ENCODE measurements around the gene USP33.
"Not testable (repeated sequence)": the region's sequence is repeated elsewhere in the genome, so short reads cannot be mapped to it uniquely, and the experiment has no call there.

USP33 gene

GRCh38 chr1:77739235-77739634 is 20.4 kb downstream of the USP33 start:
- no peak for DNase-seq (ENCODE audit: low read depth)

- DNase-seq (ENCODE audit: low read depth), result peak; percentile 4
These were observed 27.6 kb downstream of the USP33 start for GRCh38 chr1:77732090-77732489.

GRCh38 chr1:77725706-77726105 is 33.9 kb downstream of the USP33 start:
- DNase-seq (ENCODE audit: low read depth), result no peak

- DNase-seq (ENCODE audit: low read depth), result no peak
These were observed 41.5 kb downstream of the USP33 start for GRCh38 chr1:77718181-77718580.

- DNase-seq (ENCODE audit: low read depth), result no peak
These were observed 43.6 kb downstream of the USP33 start for GRCh38 chr1:77716065-77716464.

GRCh38 chr1:77709727-77710126 is 49.9 kb downstream of the USP33 start:
- no peak for DNase-seq (ENCODE audit: low read depth)

GRCh38 chr1:77706321-77706720 is 53.3 kb downstream of the USP33 start:
- DNase-seq (ENCODE audit: low read depth), result no peak

GRCh38 chr1:77704736-77705135 is 54.9 kb downstream of the USP33 start:
- no peak for DNase-seq (ENCODE audit: low read depth)

GRCh38 chr1:77699673-77700072 is 60.0 kb downstream of the USP33 start:
- DNase-seq (ENCODE audit: low read depth), result not testable (repeated sequence)

- no peak for DNase-seq (ENCODE audit: low read depth)
These were observed 62.2 kb downstream of the USP33 start for GRCh38 chr1:77697441-77697840.

GRCh38 chr1:77688939-77689338 is 70.7 kb downstream of the USP33 start:
- no peak for DNase-seq (ENCODE audit: low read depth)

- peak; percentile 12 for DNase-seq (ENCODE audit: low read depth)
These were observed 72.1 kb downstream of the USP33 start for GRCh38 chr1:77687519-77687906.

- no peak for DNase-seq (ENCODE audit: low read depth)
These were observed 72.7 kb downstream of the USP33 start for GRCh38 chr1:77686796-77687518.

GRCh38 chr1:77683160-77684148 is 76.2 kb downstream of the USP33 start:
- peak; percentile 82 for DNase-seq (ENCODE audit: low read depth)

- peak; percentile 92 for DNase-seq (ENCODE audit: low read depth)
These were observed 77.0 kb downstream of the USP33 start, which contains the start of gene ZZZ3 for GRCh38 chr1:77682460-77683159. Gene ZZZ3, minus strand, starts transcription at chr1:77682658. Its CDS starts 49,304 bp downstream, at chr1:77633354.

- DNase-seq (ENCODE audit: low read depth), result no peak
These were observed 79.5 kb downstream of the USP33 start for GRCh38 chr1:77680173-77680572.

- DNase-seq (ENCODE audit: low read depth), result no peak
These were observed 80.7 kb downstream of the USP33 start for GRCh38 chr1:77678660-77679610.

GRCh38 chr1:77674807-77675206 is 84.8 kb downstream of the USP33 start:
- not testable (repeated sequence) for DNase-seq (ENCODE audit: low read depth)

- DNase-seq (ENCODE audit: low read depth), result no peak
These were observed 85.8 kb downstream of the USP33 start for GRCh38 chr1:77673716-77674355.

- no peak for DNase-seq (ENCODE audit: low read depth)
These were observed 86.6 kb downstream of the USP33 start for GRCh38 chr1:77673030-77673429.

GRCh38 chr1:77672374-77672773 is 87.3 kb downstream of the USP33 start:
- DNase-seq (ENCODE audit: low read depth), result no peak
